Measurements from ENCODE around the gene DAPK1. TPM values are rescaled to one million over a fixed set of nuclear protein-coding genes. Genes with fewer than 3 reads are reported as not detected.

The DAPK1 gene
- total RNA-seq (3.5 TPM), polyA plus RNA-seq (under 1 TPM in 2 of 4 donors, not detected in 2; 0.14 to 0.42 TPM)

GRCh38 chr9:87497604-87498045 lies at the start of gene DAPK1:
Gene DAPK1, plus strand, starts transcription at chr9:87497867. Its CDS starts 1,211 bp downstream, at chr9:87499078.
- Histone ChIP-seq H3K9me3 (ENCODE audit: control insufficient read depth in 2 of 2, low read length in 2 of 2) (no peaks in the 10 kb centered on the region), H3K4me1 (ENCODE audit: control insufficient read depth, insufficient read depth, low read length, poor library complexity, severe bottlenecking) (peaks cover 2% of the 10 kb centered on the region), H3K4me3 (ENCODE audit: low read depth, low read length) (no peak within 1 kb of the TSS), H3K27me3 (ENCODE audit: control insufficient read depth, insufficient read depth, low read length) (peaks cover 2% of the 10 kb centered on the region), H3K36me3 (ENCODE audit: control insufficient read depth, insufficient read depth, low read length) (no peaks in the 10 kb centered on the region), H3K27ac (ENCODE audit: insufficient read depth, low read length, poor library complexity, severe bottlenecking) (no peak within 1 kb of the TSS)
- H3K36me3 Mint-ChIP-seq: no peaks in the 10 kb centered on the region
- H3K4me3 Mint-ChIP-seq: peak within 1 kb of the TSS in 1 of 4 donors; percentile 36
- peaks cover 47% of the 10 kb centered on the region for H3K27me3 Mint-ChIP-seq
- H3K9me3 Mint-ChIP-seq: peaks cover 0 to 2% (median 0%) of the 10 kb centered on the region in 7 donors
- ATAC-seq (ENCODE audit: low read depth in 2 of 2): peak; percentile 39 to 42
- H3K4me1 Mint-ChIP-seq: peaks cover 0 to 7% (median 6%) of the 10 kb centered on the region in 4 donors
- H3K27ac Mint-ChIP-seq: no peak within 1 kb of the TSS
- no peak for DNase-seq

- peaks cover 0 to 12% (median 3%) of the 10 kb centered on the region in 7 donors for H3K9me3 Mint-ChIP-seq
- H3K9me3 ChIP-seq (ENCODE audit: control insufficient read depth in 2 of 2, low read length in 2 of 2): no peaks in the 10 kb centered on the region
- H3K36me3 Mint-ChIP-seq: no peaks in the 10 kb centered on the region
- no peak overlapping the region for H3K4me3 ChIP-seq (ENCODE audit: low read depth, low read length)
- no peaks in the 10 kb centered on the region for H3K27me3 ChIP-seq (ENCODE audit: control insufficient read depth, insufficient read depth, low read length)
- DNase-seq: no peak
- H3K27me3 Mint-ChIP-seq: peaks cover 4% of the 10 kb centered on the region
- no peaks in the 10 kb centered on the region for H3K36me3 ChIP-seq (ENCODE audit: control insufficient read depth, insufficient read depth, low read length)
- no peak overlapping the region for H3K27ac ChIP-seq (ENCODE audit: insufficient read depth, low read length, poor library complexity, severe bottlenecking)
- H3K27ac Mint-ChIP-seq: no peak overlapping the region
- H3K4me1 Mint-ChIP-seq: peaks cover 0 to 2% (median 0%) of the 10 kb centered on the region in 4 donors
- ATAC-seq (ENCODE audit: low read depth in 2 of 2): no peak
- H3K4me1 ChIP-seq (ENCODE audit: control insufficient read depth, insufficient read depth, low read length, poor library complexity, severe bottlenecking): no peaks in the 10 kb centered on the region
- H3K4me3 Mint-ChIP-seq: no peak overlapping the region
Observed at GRCh38 chr9:87451149-87451548, 46.5 kb upstream of the DAPK1 start.

GRCh38 chr9:87455407-87455806 lies 42.3 kb upstream of the DAPK1 start:
- ATAC-seq (ENCODE audit: low read depth in 2 of 2): no peak
- no peak overlapping the region for H3K4me3 ChIP-seq (ENCODE audit: low read depth, low read length)

GRCh38 chr9:87461256-87461655 lies 36.4 kb upstream of the DAPK1 start:
- DNase-seq (no peak), ATAC-seq (ENCODE audit: low read depth in 2 of 2) (no peak)
- Histone ChIP-seq H3K27ac (ENCODE audit: insufficient read depth, low read length, poor library complexity, severe bottlenecking) (no peak overlapping the region), H3K4me3 (ENCODE audit: low read depth, low read length) (no peak overlapping the region), H3K27me3 (ENCODE audit: control insufficient read depth, insufficient read depth, low read length) (no peaks in the 10 kb centered on the region), H3K9me3 (ENCODE audit: control insufficient read depth in 2 of 2, low read length in 2 of 2) (no peaks in the 10 kb centered on the region), H3K4me1 (ENCODE audit: control insufficient read depth, insufficient read depth, low read length, poor library complexity, severe bottlenecking) (no peaks in the 10 kb centered on the region), H3K36me3 (ENCODE audit: control insufficient read depth, insufficient read depth, low read length) (no peaks in the 10 kb centered on the region)
- Mint-ChIP-seq H3K27me3 (peaks cover under 1% of the 10 kb centered on the region), H3K4me3 (no peak overlapping the region), H3K9me3 (peaks cover 0 to under 1% (median 0%) of the 10 kb centered on the region in 7 donors), H3K27ac (no peak overlapping the region), H3K4me1 (peaks cover 0 to 1% (median 0%) of the 10 kb centered on the region in 4 donors), H3K36me3 (no peaks in the 10 kb centered on the region)

More at GRCh38 chr9:87455407-87455806, 42.3 kb upstream of the DAPK1 start:
- no peak overlapping the region for H3K27ac ChIP-seq (ENCODE audit: insufficient read depth, low read length, poor library complexity, severe bottlenecking)
- no peak overlapping the region for H3K4me3 Mint-ChIP-seq
- H3K9me3 ChIP-seq (ENCODE audit: control insufficient read depth in 2 of 2, low read length in 2 of 2): no peaks in the 10 kb centered on the region
- DNase-seq: no peak
- H3K36me3 ChIP-seq (ENCODE audit: control insufficient read depth, insufficient read depth, low read length): no peaks in the 10 kb centered on the region
- H3K36me3 Mint-ChIP-seq: no peaks in the 10 kb centered on the region
- peaks cover 5% of the 10 kb centered on the region for H3K27me3 Mint-ChIP-seq
- H3K27ac Mint-ChIP-seq: no peak overlapping the region
- H3K9me3 Mint-ChIP-seq: peaks cover 0 to 12% (median 0%) of the 10 kb centered on the region in 7 donors
- H3K4me1 ChIP-seq (ENCODE audit: control insufficient read depth, insufficient read depth, low read length, poor library complexity, severe bottlenecking): no peaks in the 10 kb centered on the region
- no peaks in the 10 kb centered on the region for H3K27me3 ChIP-seq (ENCODE audit: control insufficient read depth, insufficient read depth, low read length)
- no peaks in the 10 kb centered on the region for H3K4me1 Mint-ChIP-seq

GRCh38 chr9:87464110-87464991 lies 33.3 kb upstream of the DAPK1 start:
- H3K27ac ChIP-seq (ENCODE audit: insufficient read depth, low read length, poor library complexity, severe bottlenecking): no peak overlapping the region

GRCh38 chr9:87464992-87465378 lies 32.7 kb upstream of the DAPK1 start:
- H3K4me3 Mint-ChIP-seq: no peak overlapping the region
- Histone ChIP-seq H3K27me3 (ENCODE audit: control insufficient read depth, insufficient read depth, low read length) (no peaks in the 10 kb centered on the region), H3K4me3 (ENCODE audit: low read depth, low read length) (no peak overlapping the region), H3K36me3 (ENCODE audit: control insufficient read depth, insufficient read depth, low read length) (no peaks in the 10 kb centered on the region), H3K27ac (ENCODE audit: insufficient read depth, low read length, poor library complexity, severe bottlenecking) (no peak overlapping the region), H3K4me1 (ENCODE audit: control insufficient read depth, insufficient read depth, low read length, poor library complexity, severe bottlenecking) (no peaks in the 10 kb centered on the region), H3K9me3 (ENCODE audit: control insufficient read depth in 2 of 2, low read length in 2 of 2) (no peaks in the 10 kb centered on the region)
- no peaks in the 10 kb centered on the region for H3K27me3 Mint-ChIP-seq
- H3K27ac Mint-ChIP-seq: no peak overlapping the region
- peaks cover 0 to 3% (median 0%) of the 10 kb centered on the region in 7 donors for H3K9me3 Mint-ChIP-seq
- DNase-seq (no peak), ATAC-seq (ENCODE audit: low read depth in 2 of 2) (no peak)
- H3K4me1 Mint-ChIP-seq: peaks cover 0 to 5% (median 0%) of the 10 kb centered on the region in 4 donors
- no peaks in the 10 kb centered on the region for H3K36me3 Mint-ChIP-seq

More at GRCh38 chr9:87464110-87464991, 33.3 kb upstream of the DAPK1 start:
- Histone ChIP-seq H3K27me3 (ENCODE audit: control insufficient read depth, insufficient read depth, low read length) (no peaks in the 10 kb centered on the region), H3K4me1 (ENCODE audit: control insufficient read depth, insufficient read depth, low read length, poor library complexity, severe bottlenecking) (no peaks in the 10 kb centered on the region), H3K36me3 (ENCODE audit: control insufficient read depth, insufficient read depth, low read length) (no peaks in the 10 kb centered on the region), H3K9me3 (ENCODE audit: control insufficient read depth in 2 of 2, low read length in 2 of 2) (no peaks in the 10 kb centered on the region), H3K4me3 (ENCODE audit: low read depth, low read length) (no peak overlapping the region)
- peaks cover 0 to 3% (median 0%) of the 10 kb centered on the region in 7 donors for H3K9me3 Mint-ChIP-seq
- DNase-seq (no peak), ATAC-seq (ENCODE audit: low read depth in 2 of 2) (no peak)
- no peak overlapping the region for H3K4me3 Mint-ChIP-seq
- H3K27ac Mint-ChIP-seq: no peak overlapping the region
- no peaks in the 10 kb centered on the region for H3K36me3 Mint-ChIP-seq
- no peaks in the 10 kb centered on the region for H3K27me3 Mint-ChIP-seq
- peaks cover 0 to 5% (median 0%) of the 10 kb centered on the region in 4 donors for H3K4me1 Mint-ChIP-seq

- Histone ChIP-seq H3K4me3 (ENCODE audit: low read depth, low read length) (no peak overlapping the region), H3K36me3 (ENCODE audit: control insufficient read depth, insufficient read depth, low read length) (no peaks in the 10 kb centered on the region), H3K9me3 (ENCODE audit: control insufficient read depth in 2 of 2, low read length in 2 of 2) (no peaks in the 10 kb centered on the region), H3K4me1 (ENCODE audit: control insufficient read depth, insufficient read depth, low read length, poor library complexity, severe bottlenecking) (no peaks in the 10 kb centered on the region), H3K27me3 (ENCODE audit: control insufficient read depth, insufficient read depth, low read length) (no peaks in the 10 kb centered on the region), H3K27ac (ENCODE audit: insufficient read depth, low read length, poor library complexity, severe bottlenecking) (no peak overlapping the region)
- no peak overlapping the region for H3K4me3 Mint-ChIP-seq
- peaks cover 0 to 5% (median 0%) of the 10 kb centered on the region in 4 donors for H3K4me1 Mint-ChIP-seq
- ATAC-seq (ENCODE audit: low read depth in 2 of 2) (no peak), DNase-seq (no peak)
- H3K27me3 Mint-ChIP-seq: no peaks in the 10 kb centered on the region
- H3K9me3 Mint-ChIP-seq: peaks cover 0 to 3% (median 0%) of the 10 kb centered on the region in 7 donors
- H3K27ac Mint-ChIP-seq: no peak overlapping the region
- no peaks in the 10 kb centered on the region for H3K36me3 Mint-ChIP-seq
Observed at GRCh38 chr9:87465816-87466215, 31.9 kb upstream of the DAPK1 start.

Measured in CD4-positive, CD25-positive, alpha-beta regulatory T cell (primary cell).